Lower leg skin (tissue), 4 donors: ENCODE results near the gene VPS4B. TPM values are rescaled to one million over a fixed set of nuclear protein-coding genes. Genes with fewer than 3 reads are reported as not detected.

Source experiments
- DNase-seq, 2 donors: peaks; one replicate each; pipeline ENCODE4 v3.0.0-alpha.2; 2019; ENCODE audit warnings: low spot score in 2 of 2
- H3K4me3 ChIP-seq: fragments of 200-600 bp; sonication (generic); 2 replicates; pipeline ENCODE4 v1.5.1; 2017; ENCODE audit warnings: mild to moderate bottlenecking, low read depth; ENCODE audit not compliant: poor library complexity, severe bottlenecking
- POLR2A ChIP-seq, 2 donors: fragments of 450-650 bp; IDR thresholded peaks; one replicate each; pipeline ENCODE4 v1.6.1; 2016 to 2017; ENCODE audit warnings: antibody characterized with exemption in 2 of 2, mild to moderate bottlenecking in 1 of 2, moderate library complexity in 1 of 2
- WGBS, 2 donors: methylation state at CpG; one replicate each; pipeline ENCODE4 v1.1.5; 2018; 5-methylcytosine and 5-hydroxymethylcytosine counted together
- intact Hi-C: fragments of 100-400 bp; cut with DNase I; formaldehyde crosslinking; loops from one replicate; pipeline ENCODE4 v1.15.0; 2023; ENCODE audit warnings: low total_unique reads
- total RNA-seq, 4 donors: library from RNA; depleted of rRNA; stranded (reverse); fragments of >200 nt; gene quantifications; one replicate each; pipeline ENCODE4 v1.1.0, GENCODE V29; 2016
- TF ChIP-seq, protein P1 (sequence below), 3 donors: fragments of 450-650 bp; IDR thresholded peaks; one replicate each; pipeline ENCODE4 v1.5.1; 2016; ENCODE audit warnings: antibody characterized with exemption in 3 of 3, mild to moderate bottlenecking in 3 of 3, moderate library complexity in 2 of 3

VPS4B gene
- total RNA-seq, 4 donors from 2014 or later: 43.6 to 59.6 (median 52.4) TPM

DNA sequence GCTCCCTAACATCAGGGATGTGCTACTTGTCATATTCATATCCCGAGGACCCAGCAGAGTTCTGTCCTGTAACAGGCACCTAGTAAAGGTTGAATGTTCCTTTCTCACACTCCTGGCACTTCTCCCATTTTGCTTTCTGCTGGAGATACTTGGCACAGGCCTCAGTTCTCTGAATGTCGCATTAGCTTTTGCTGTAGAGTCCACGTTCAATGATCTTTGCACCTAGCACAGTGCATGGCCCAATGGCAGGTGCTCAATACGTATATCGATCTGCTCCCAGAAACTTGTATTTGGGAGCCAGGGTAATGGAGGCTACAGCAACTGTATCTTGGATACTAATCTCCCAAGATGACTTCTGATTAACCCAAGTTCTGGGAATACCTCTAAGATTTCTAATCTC is 24.8 kb upstream of the VPS4B start:
- no peak overlapping the region for H3K4me3 ChIP-seq
- intact Hi-C loops: no loop called here
- TF ChIP-seq POLR2A (IDR thresholded peaks at IDR 0.05): no peak
- TF ChIP-seq, protein P1, sequence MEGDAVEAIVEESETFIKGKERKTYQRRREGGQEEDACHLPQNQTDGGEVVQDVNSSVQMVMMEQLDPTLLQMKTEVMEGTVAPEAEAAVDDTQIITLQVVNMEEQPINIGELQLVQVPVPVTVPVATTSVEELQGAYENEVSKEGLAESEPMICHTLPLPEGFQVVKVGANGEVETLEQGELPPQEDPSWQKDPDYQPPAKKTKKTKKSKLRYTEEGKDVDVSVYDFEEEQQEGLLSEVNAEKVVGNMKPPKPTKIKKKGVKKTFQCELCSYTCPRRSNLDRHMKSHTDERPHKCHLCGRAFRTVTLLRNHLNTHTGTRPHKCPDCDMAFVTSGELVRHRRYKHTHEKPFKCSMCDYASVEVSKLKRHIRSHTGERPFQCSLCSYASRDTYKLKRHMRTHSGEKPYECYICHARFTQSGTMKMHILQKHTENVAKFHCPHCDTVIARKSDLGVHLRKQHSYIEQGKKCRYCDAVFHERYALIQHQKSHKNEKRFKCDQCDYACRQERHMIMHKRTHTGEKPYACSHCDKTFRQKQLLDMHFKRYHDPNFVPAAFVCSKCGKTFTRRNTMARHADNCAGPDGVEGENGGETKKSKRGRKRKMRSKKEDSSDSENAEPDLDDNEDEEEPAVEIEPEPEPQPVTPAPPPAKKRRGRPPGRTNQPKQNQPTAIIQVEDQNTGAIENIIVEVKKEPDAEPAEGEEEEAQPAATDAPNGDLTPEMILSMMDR (IDR thresholded peaks at IDR 0.05): no peak
- 61 to 79% methylated on average over 5 of the region's 5 CpGs for WGBS, 2 donors
- DNase-seq: no peak

DNA sequence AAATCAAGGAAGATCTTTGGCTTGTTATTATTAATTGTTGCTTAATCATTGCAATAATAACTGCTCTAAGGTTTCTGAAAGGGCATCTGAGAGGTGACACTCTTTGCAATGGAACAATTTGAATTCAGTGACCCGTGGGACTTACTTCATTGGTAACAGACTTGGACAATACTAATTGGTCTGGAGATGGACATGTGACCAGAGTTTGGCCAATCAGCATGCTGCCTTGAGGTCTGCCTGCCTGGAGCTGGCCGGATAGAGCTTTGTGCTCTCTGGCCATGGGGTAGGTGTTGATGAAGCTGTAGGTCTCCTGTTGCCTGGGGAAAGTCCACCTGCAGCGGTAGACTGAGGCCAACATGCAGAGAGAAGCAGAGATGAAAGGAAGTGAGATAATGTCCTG is 24.0 kb upstream of the VPS4B start:
- no peak for DNase-seq
- H3K4me3 ChIP-seq: no peak overlapping the region
- intact Hi-C loops: no loop called here
- 88 to 92% methylated on average over 3 of the region's 3 CpGs for WGBS, 2 donors
- TF ChIP-seq, protein P1 (IDR thresholded peaks at IDR 0.05): no peak
- TF ChIP-seq POLR2A (IDR thresholded peaks at IDR 0.05): no peak

DNA sequence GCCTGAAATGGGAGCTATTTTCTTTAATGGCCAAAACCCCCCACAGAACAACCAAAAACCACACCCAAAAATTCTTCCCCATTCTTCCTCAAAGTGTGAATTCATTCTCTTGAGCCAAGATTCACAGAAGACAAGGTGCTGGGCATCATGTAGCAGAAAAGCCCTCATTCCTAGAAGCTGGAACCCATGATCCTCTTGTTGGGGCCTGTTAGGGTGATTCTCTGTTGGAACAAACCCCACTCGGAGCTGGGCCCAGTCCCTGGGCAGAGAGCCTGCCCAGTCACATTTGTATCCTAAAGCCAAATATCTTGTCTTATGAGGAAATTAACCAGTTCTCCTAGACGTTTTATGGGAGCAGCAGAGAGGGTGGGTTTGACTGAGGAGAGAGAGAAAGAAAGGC is 22.8 kb upstream of the VPS4B start:
- WGBS, 2 donors: 15 to 40% methylated on average over 2 of the region's 2 CpGs
- DNase-seq: peak; percentile 70 to 91
- no peak for TF ChIP-seq POLR2A (IDR thresholded peaks at IDR 0.05)
- TF ChIP-seq, protein P1 (IDR thresholded peaks at IDR 0.05): no peak
- H3K4me3 ChIP-seq: no peak overlapping the region
- intact Hi-C loops: no loop called here

DNA sequence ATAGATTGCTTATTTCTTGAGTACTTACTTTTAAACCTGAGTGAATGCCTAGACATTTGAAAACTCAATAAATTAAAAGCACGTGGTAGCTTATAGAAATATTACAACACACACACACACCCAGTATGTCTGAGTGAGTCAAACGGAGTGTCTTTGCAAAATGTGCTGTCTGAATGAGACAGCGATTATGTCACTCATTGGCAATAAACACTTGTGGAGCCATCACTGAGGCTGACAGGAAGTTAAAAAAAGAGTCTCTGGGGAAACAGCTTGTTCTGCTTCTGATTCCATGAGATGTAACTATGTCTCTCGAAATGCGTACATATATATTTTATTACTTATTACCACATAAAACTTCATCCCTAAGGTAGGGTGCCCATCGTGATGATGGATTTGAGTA is 22.3 kb upstream of the VPS4B start:
- 15% methylated on average over 6 of the region's 6 CpGs for WGBS, 2 donors
- no peak for TF ChIP-seq POLR2A (IDR thresholded peaks at IDR 0.05)
- TF ChIP-seq, protein P1 (IDR thresholded peaks at IDR 0.05): no peak
- DNase-seq: peak in 1 of 2 donors; percentile 70
- intact Hi-C loops: loop anchor here (5.0 kb wide), 1 partner anchor 427 kb away; no protein-coding TSS in a partner anchor
- no peak overlapping the region for H3K4me3 ChIP-seq

GRCh38 chr18:63443829-63444228 is 21.6 kb upstream of the VPS4B start:
- TF ChIP-seq, protein P1 (IDR thresholded peaks at IDR 0.05): no peak
- no peak for TF ChIP-seq POLR2A (IDR thresholded peaks at IDR 0.05)
- 51 to 55% methylated on average over 6 of the region's 6 CpGs for WGBS, 2 donors
- intact Hi-C loops: loop anchor here (5.0 kb wide), 1 partner anchor 427 kb away; no protein-coding TSS in a partner anchor
- no peak overlapping the region for H3K4me3 ChIP-seq
- no peak for DNase-seq

GRCh38 chr18:63440881-63441280 is 18.6 kb upstream of the VPS4B start:
- H3K4me3 ChIP-seq: no peak overlapping the region
- intact Hi-C loops: loop anchor here (5.0 kb wide), 1 partner anchor 424 kb away; no protein-coding TSS in a partner anchor
- no peak for DNase-seq
- 68 to 70% methylated on average over 5 of the region's 5 CpGs for WGBS, 2 donors
- TF ChIP-seq, protein P1 (IDR thresholded peaks at IDR 0.05): no peak
- no peak for TF ChIP-seq POLR2A (IDR thresholded peaks at IDR 0.05)
